C4-2B (cell line): ENCODE data around the gene ANKLE1.

ENCODE experiments used
- CTCF ChIP-seq: fragments of 450-650 bp; conservative IDR thresholded peaks from 2 replicates; pipeline ENCODE4 v1.5.1; 2017; ENCODE audit warnings: mild to moderate bottlenecking
- ZFX ChIP-seq: fragments of 450-650 bp; IDR thresholded peaks from 2 replicates; pipeline ENCODE4 v1.6.1; 2017

- TF ChIP-seq CTCF, result no peak
- TF ChIP-seq ZFX, result no peak
Observed at GRCh38 chr19:17235971-17236777, 45.5 kb upstream of the ANKLE1 start.
